HFF-Myc (cell line): ENCODE results near the gene GLRA2.

Experiments
- DNase-seq: peaks from one replicate; pipeline ENCODE4 v3.0.0-alpha.2; 2011; ENCODE audit warnings: low read depth; ENCODE audit errors: extremely low read depth
- H3K4me3 ChIP-seq: replicated peaks from 2 replicates; pipeline ENCODE4 v1.5.1; 2011; ENCODE audit warnings: low read depth, mild to moderate bottlenecking, control low read depth, low read length
- CTCF ChIP-seq: IDR thresholded peaks from 2 replicates; pipeline ENCODE4 v1.5.1; 2012; ENCODE audit warnings: mild to moderate bottlenecking, low read depth, low read length, control low read depth; ENCODE audit errors: missing control alignments

The GLRA2 gene

GRCh38 chrX:14504960-14505538 lies 24.3 kb upstream of the GLRA2 start:
- no peak for TF ChIP-seq CTCF
- no peak for DNase-seq
- H3K4me3 ChIP-seq, result no peak overlapping the region

- H3K4me3 ChIP-seq, result no peak overlapping the region
- TF ChIP-seq CTCF, result no peak
- no peak for DNase-seq
Observed at GRCh38 chrX:14505648-14506047, 23.7 kb upstream of the GLRA2 start.

GRCh38 chrX:14506866-14507265 lies 22.5 kb upstream of the GLRA2 start:
- no peak overlapping the region for H3K4me3 ChIP-seq
- TF ChIP-seq CTCF, result no peak
- no peak for DNase-seq

GRCh38 chrX:14508025-14508690 lies 21.2 kb upstream of the GLRA2 start:
- no peak for DNase-seq
- no peak for TF ChIP-seq CTCF
- no peak overlapping the region for H3K4me3 ChIP-seq

- no peak for DNase-seq
- no peak for TF ChIP-seq CTCF
- no peak overlapping the region for H3K4me3 ChIP-seq
Observed at GRCh38 chrX:14509325-14510057, 19.8 kb upstream of the GLRA2 start.

GRCh38 chrX:14528629-14529289 lies 577 bp upstream of the GLRA2 start:
- no peak overlapping the region for H3K4me3 ChIP-seq
- peak; percentile 9 for DNase-seq

More at GRCh38 chrX:14528629-14529289, 577 bp upstream of the GLRA2 start:
- peak; percentile 47 for TF ChIP-seq CTCF
